Ascending aorta (tissue), 2 donors: ENCODE measurements around the gene TMEM178B. TPM values are rescaled to one million over a fixed set of nuclear protein-coding genes. Genes with fewer than 3 reads are reported as not detected.

ENCODE experiments used
- DNase-seq, 2 donors: peaks; one replicate each; pipeline ENCODE4 v3.0.0-alpha.2; 2019; ENCODE audit warnings: low spot score in 2 of 2
- H3K27ac ChIP-seq, 2 donors: fragments of 200-600 bp; sonication (generic); one replicate each; pipeline ENCODE4 v1.5.1; 2016 to 2017; ENCODE audit warnings: mild to moderate bottlenecking in 1 of 2
- H3K27me3 ChIP-seq: fragments of 200-600 bp; sonication (generic); one replicate; pipeline ENCODE4 v1.5.1; 2017
- H3K36me3 ChIP-seq, 2 donors: fragments of 200-600 bp; sonication (generic); one replicate each; pipeline ENCODE4 v1.5.1; 2016
- H3K4me1 ChIP-seq, 2 donors: fragments of 200-600 bp; sonication (generic); one replicate each; pipeline ENCODE4 v1.5.1; 2016 to 2017; ENCODE audit warnings: mild to moderate bottlenecking in 1 of 2
- H3K4me3 ChIP-seq, 2 donors: fragments of 200-600 bp; sonication (generic); one replicate each; pipeline ENCODE4 v1.5.1; 2016 to 2017; ENCODE audit warnings: mild to moderate bottlenecking in 1 of 2
- H3K9me3 ChIP-seq, 2 donors: fragments of 200-600 bp; sonication (generic); one replicate each; pipeline ENCODE4 v1.5.1; 2016
- CTCF ChIP-seq, 3 experiments: fragments of 200-600 bp in 2 of 3; fragments of 450-650 bp in 1 of 3; sonication (generic) in 2 of 3; IDR thresholded peaks; one replicate each; pipeline ENCODE4 v1.5.1; 2016 to 2019; ENCODE audit warnings: antibody characterized with exemption in 3 of 3, mild to moderate bottlenecking in 1 of 3, moderate library complexity in 1 of 3
- intact Hi-C: fragments of 100-400 bp; cut with DNase I; formaldehyde crosslinking; loops from one replicate; pipeline ENCODE4 v1.15.1; 2023
- total RNA-seq: library from RNA; depleted of rRNA; stranded (reverse); fragments of >200 nt; gene quantifications from one replicate; pipeline ENCODE4 v1.1.0, GENCODE V29; 2016

The TMEM178B gene
- total RNA-seq, 1 donor from 2014 or later: 1.9 TPM

GRCh38 chr7:141464551-141464950 lies 390.7 kb downstream of the TMEM178B start:
- TF ChIP-seq CTCF (IDR thresholded peaks at IDR 0.05): no peak
- no peak overlapping the region for H3K27ac ChIP-seq
- no peaks in the 10 kb centered on the region for H3K27me3 ChIP-seq
- no peak overlapping the region for H3K4me3 ChIP-seq
- H3K4me1 ChIP-seq: no peaks in the 10 kb centered on the region
- DNase-seq: no peak
- intact Hi-C loops: no loop called here
- H3K9me3 ChIP-seq: no peaks in the 10 kb centered on the region
- no peaks in the 10 kb centered on the region for H3K36me3 ChIP-seq

GRCh38 chr7:141466151-141466904 lies 392.5 kb downstream of the TMEM178B start:
- no peak for TF ChIP-seq CTCF (IDR thresholded peaks at IDR 0.05)
- Histone ChIP-seq H3K36me3 (no peaks in the 10 kb centered on the region), H3K4me1 (no peaks in the 10 kb centered on the region), H3K27ac (no peak overlapping the region), H3K4me3 (no peak overlapping the region), H3K27me3 (no peaks in the 10 kb centered on the region), H3K9me3 (no peaks in the 10 kb centered on the region)
- DNase-seq: no peak
- intact Hi-C loops: no loop called here

- TF ChIP-seq CTCF (IDR thresholded peaks at IDR 0.05): no peak
- no peak overlapping the region for H3K27ac ChIP-seq
- no peak overlapping the region for H3K4me3 ChIP-seq
- intact Hi-C loops: no loop called here
- H3K9me3 ChIP-seq: no peaks in the 10 kb centered on the region
- H3K36me3 ChIP-seq: no peaks in the 10 kb centered on the region
- no peak for DNase-seq
- H3K27me3 ChIP-seq: no peaks in the 10 kb centered on the region
- H3K4me1 ChIP-seq: no peaks in the 10 kb centered on the region
These were observed 394.5 kb downstream of the TMEM178B start for GRCh38 chr7:141468341-141468740.

GRCh38 chr7:141475679-141476078 lies 401.8 kb downstream of the TMEM178B start:
- intact Hi-C loops: no loop called here
- Histone ChIP-seq H3K4me3 (no peak overlapping the region), H3K4me1 (no peaks in the 10 kb centered on the region), H3K27me3 (no peaks in the 10 kb centered on the region), H3K27ac (no peak overlapping the region), H3K9me3 (no peaks in the 10 kb centered on the region), H3K36me3 (no peaks in the 10 kb centered on the region)
- DNase-seq: no peak
- TF ChIP-seq CTCF (IDR thresholded peaks at IDR 0.05): no peak

- no peak overlapping the region for H3K4me3 ChIP-seq
- no peaks in the 10 kb centered on the region for H3K9me3 ChIP-seq
- no peaks in the 10 kb centered on the region for H3K4me1 ChIP-seq
- intact Hi-C loops: no loop called here
- no peaks in the 10 kb centered on the region for H3K27me3 ChIP-seq
- TF ChIP-seq CTCF (IDR thresholded peaks at IDR 0.05): no peak
- DNase-seq: no peak
- H3K36me3 ChIP-seq: no peaks in the 10 kb centered on the region
- no peak overlapping the region for H3K27ac ChIP-seq
These were observed 404.0 kb downstream of the TMEM178B start for GRCh38 chr7:141477865-141478264.
